Right kidney (tissue), 9 donors: ENCODE data around the gene ABCG4.
"Not testable (repeated sequence)": the region's sequence is repeated elsewhere in the genome, so short reads cannot be mapped to it uniquely, and the experiment has no call there.

Experiments
- DNase-seq: peaks from one replicate; pipeline ENCODE4 v3.0.0-alpha.2; 2016
- long read RNA-seq, 8 donors: transcript quantifications; one replicate each; lab custom pipeline, GENCODE V29; 2026

ABCG4 gene
- long read RNA-seq, donor 1 = 0 reads
- long read RNA-seq, donor 2 = 0 reads
- long read RNA-seq, donor 3 = 0 reads
- long read RNA-seq, donor 4 = 0 reads
- long read RNA-seq, donor 5 = 0 reads
- long read RNA-seq, donor 6 = 0 reads
- long read RNA-seq, donor 7 = 0 reads
- long read RNA-seq, donor 8 = 0 reads

GRCh38 chr11:119149018-119149785, at the start of gene ABCG4:
ABCG4 (plus strand) TSS chr11:119149052; CDS start chr11:119149966, 914 bp downstream.
- peak; percentile 62 for DNase-seq

GRCh38 chr11:119099711-119100110, 49.1 kb upstream of the ABCG4 start:
- no peak for DNase-seq

GRCh38 chr11:119100246-119100970, 48.4 kb upstream of the ABCG4 start:
- no peak for DNase-seq

- no peak for DNase-seq
Measured at GRCh38 chr11:119100994-119101758, 47.7 kb upstream of the ABCG4 start.

GRCh38 chr11:119101759-119102423, 47.0 kb upstream of the ABCG4 start, which contains the start of gene DPAGT1:
DPAGT1 (minus strand) TSS chr11:119101853; CDS start chr11:119101655, 198 bp downstream.
- DNase-seq = peak; percentile 97

GRCh38 chr11:119103161-119103664, 45.6 kb upstream of the ABCG4 start:
- not testable (repeated sequence) for DNase-seq

- DNase-seq = no peak
Measured at GRCh38 chr11:119103793-119104192, 45.1 kb upstream of the ABCG4 start.

GRCh38 chr11:119106564-119107537, 42.0 kb upstream of the ABCG4 start, which contains the start of gene C2CD2L:
C2CD2L (plus strand) TSS chr11:119107344; CDS start chr11:119107742, 398 bp downstream.
- DNase-seq = peak; percentile 85

GRCh38 chr11:119107538-119108145, 41.2 kb upstream of the ABCG4 start:
- DNase-seq = peak; percentile 69

- DNase-seq = peak; percentile 52
Measured at GRCh38 chr11:119108146-119108856, 40.6 kb upstream of the ABCG4 start.

- no peak for DNase-seq
Measured at GRCh38 chr11:119108857-119109221, 40.0 kb upstream of the ABCG4 start.

- DNase-seq = no peak
Measured at GRCh38 chr11:119109843-119110242, 39.0 kb upstream of the ABCG4 start.

GRCh38 chr11:119110439-119110838, 38.4 kb upstream of the ABCG4 start:
- no peak for DNase-seq

GRCh38 chr11:119111361-119111925, 37.4 kb upstream of the ABCG4 start:
- DNase-seq = no peak

- DNase-seq = no peak
Measured at GRCh38 chr11:119112314-119113020, 36.4 kb upstream of the ABCG4 start.

GRCh38 chr11:119113716-119114115, 35.1 kb upstream of the ABCG4 start:
- DNase-seq = no peak

GRCh38 chr11:119114351-119114750, 34.5 kb upstream of the ABCG4 start:
- DNase-seq = no peak
